Measurements from ENCODE around the gene OR52H1. TPM values are rescaled to one million over a fixed set of nuclear protein-coding genes. Genes with fewer than 3 reads are reported as not detected.

Gene OR52H1
- not detected in 2 replicates for total RNA-seq (2022)
- Bru-seq, nascent RNA, result percentile 14 among the genes with signal in this experiment
- percentile 51 among the genes with signal in this experiment for BruChase-seq, experiment 1, labeled RNA remaining after a 6-hour chase
- BruChase-seq, experiment 2, labeled RNA remaining after a 2-hour chase, result percentile 7 among the genes with signal in this experiment
- long read RNA-seq, result 0 reads

DNA sequence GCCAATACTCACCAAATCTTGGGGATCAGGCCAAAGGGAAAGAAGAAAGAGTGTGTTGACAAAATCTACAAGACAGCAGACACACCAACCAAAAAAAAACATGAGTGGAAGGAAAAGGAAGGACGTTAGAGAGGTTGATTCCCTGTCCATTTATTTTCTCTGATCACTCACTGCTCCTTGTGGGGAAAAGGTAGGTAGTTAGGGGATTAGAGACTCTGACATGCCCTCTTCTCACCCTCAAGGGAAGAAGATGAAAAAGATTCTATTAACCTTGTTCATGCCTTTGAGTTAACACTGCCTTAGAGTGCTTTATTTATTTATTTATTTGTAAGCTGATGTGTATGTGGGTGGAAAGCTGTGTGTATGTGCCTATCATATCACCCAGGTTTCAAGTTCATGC is at the start of gene OR52H1:
Gene OR52H1, minus strand, starts transcription at position 101 of the 400 bp plus-strand sequence. CDS start 3,035 bp downstream, outside the sequence.
- no TSS peak for BruUV-seq (replicated peaks)
- TF ChIP-seq, protein P1, sequence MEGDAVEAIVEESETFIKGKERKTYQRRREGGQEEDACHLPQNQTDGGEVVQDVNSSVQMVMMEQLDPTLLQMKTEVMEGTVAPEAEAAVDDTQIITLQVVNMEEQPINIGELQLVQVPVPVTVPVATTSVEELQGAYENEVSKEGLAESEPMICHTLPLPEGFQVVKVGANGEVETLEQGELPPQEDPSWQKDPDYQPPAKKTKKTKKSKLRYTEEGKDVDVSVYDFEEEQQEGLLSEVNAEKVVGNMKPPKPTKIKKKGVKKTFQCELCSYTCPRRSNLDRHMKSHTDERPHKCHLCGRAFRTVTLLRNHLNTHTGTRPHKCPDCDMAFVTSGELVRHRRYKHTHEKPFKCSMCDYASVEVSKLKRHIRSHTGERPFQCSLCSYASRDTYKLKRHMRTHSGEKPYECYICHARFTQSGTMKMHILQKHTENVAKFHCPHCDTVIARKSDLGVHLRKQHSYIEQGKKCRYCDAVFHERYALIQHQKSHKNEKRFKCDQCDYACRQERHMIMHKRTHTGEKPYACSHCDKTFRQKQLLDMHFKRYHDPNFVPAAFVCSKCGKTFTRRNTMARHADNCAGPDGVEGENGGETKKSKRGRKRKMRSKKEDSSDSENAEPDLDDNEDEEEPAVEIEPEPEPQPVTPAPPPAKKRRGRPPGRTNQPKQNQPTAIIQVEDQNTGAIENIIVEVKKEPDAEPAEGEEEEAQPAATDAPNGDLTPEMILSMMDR (IDR thresholded peaks at IDR 0.05; ENCODE audit: unreplicated experiment), result no peak
- intact Hi-C loops (cut with micrococcal nuclease), result no loop called here
- Mint-ChIP-seq H3K9me3 (ENCODE audit: unreplicated experiment) (no peaks in the 10 kb centered on the region), H3K4me3 (ENCODE audit: unreplicated experiment) (no peak within 1 kb of the TSS), H3K27me3 (ENCODE audit: insufficient read depth, unreplicated experiment) (no peaks in the 10 kb centered on the region), H3K36me3 (ENCODE audit: insufficient read depth, unreplicated experiment) (no peaks in the 10 kb centered on the region), H3K4me1 (ENCODE audit: insufficient read depth, unreplicated experiment) (peaks cover 13% of the 10 kb centered on the region), H3K27ac (ENCODE audit: low read depth, unreplicated experiment) (no peak within 1 kb of the TSS)
- POLR2A ChIA-PET, result no interaction called here
- DNase-seq (ENCODE audit: unreplicated experiment), result no peak
- CTCF ChIA-PET, result interaction anchor here (1.1 to 1.2 kb wide), 2 partner anchors 54 to 72 kb away, joined by 3 read pairs; no protein-coding TSS in a partner anchor

- H3K4me1 Mint-ChIP-seq (ENCODE audit: insufficient read depth, unreplicated experiment), result peaks cover 11% of the 10 kb centered on the region
- no peak overlapping the region for H3K27ac Mint-ChIP-seq (ENCODE audit: low read depth, unreplicated experiment)
- TF ChIP-seq, protein P1 (IDR thresholded peaks at IDR 0.05; ENCODE audit: unreplicated experiment), result no peak
- ChIA-PET CTCF (interaction anchor here (0.8 to 1.9 kb wide), 2 partner anchors 86 to 122 kb away, joined by 4 to 8 read pairs; partner anchors contain the start of gene TRIM5), POLR2A (interaction anchor here (0.9 to 2.7 kb wide), 4 partner anchors 23 to 92 kb away, joined by 3 to 11 read pairs (median 4); partner anchors contain the start of gene TRIM34)
- H3K36me3 Mint-ChIP-seq (ENCODE audit: insufficient read depth, unreplicated experiment), result no peaks in the 10 kb centered on the region
- H3K27me3 Mint-ChIP-seq (ENCODE audit: insufficient read depth, unreplicated experiment), result no peaks in the 10 kb centered on the region
- no peaks in the 10 kb centered on the region for H3K9me3 Mint-ChIP-seq (ENCODE audit: unreplicated experiment)
- no TSS peak for BruUV-seq (replicated peaks)
- DNase-seq (ENCODE audit: unreplicated experiment), result no peak
- intact Hi-C loops (cut with micrococcal nuclease), result loop anchor here (1.0 kb wide), 1 partner anchor 42 kb away; no protein-coding TSS in a partner anchor
- H3K4me3 Mint-ChIP-seq (ENCODE audit: unreplicated experiment), result peak overlapping the region; percentile 76
These were observed 49.6 kb upstream of the OR52H1 start for GRCh38 chr11:5597953-5598352.

- peak within 1 kb of the TSS; percentile 76 for H3K4me3 Mint-ChIP-seq (ENCODE audit: unreplicated experiment)
- H3K4me1 Mint-ChIP-seq (ENCODE audit: insufficient read depth, unreplicated experiment), result peaks cover 11% of the 10 kb centered on the region
- H3K9me3 Mint-ChIP-seq (ENCODE audit: unreplicated experiment), result no peaks in the 10 kb centered on the region
- H3K36me3 Mint-ChIP-seq (ENCODE audit: insufficient read depth, unreplicated experiment), result no peaks in the 10 kb centered on the region
- ChIA-PET POLR2A (interaction anchor here (0.7 to 2.7 kb wide), 6 partner anchors 9 to 94 kb away, joined by 4 to 11 read pairs (median 6); partner anchors contain the start of gene TRIM22), CTCF (interaction anchor here (1.0 to 1.9 kb wide), 4 partner anchors 9 to 109 kb away, joined by 3 to 8 read pairs (median 4); partner anchors contain the start of gene TRIM5)
- H3K27ac Mint-ChIP-seq (ENCODE audit: low read depth, unreplicated experiment), result no peak within 1 kb of the TSS
- TF ChIP-seq, protein P1 (IDR thresholded peaks at IDR 0.05; ENCODE audit: unreplicated experiment), result no peak
- H3K27me3 Mint-ChIP-seq (ENCODE audit: insufficient read depth, unreplicated experiment), result no peaks in the 10 kb centered on the region
- BruUV-seq (replicated peaks), result TSS peak; percentile 27
- peak; percentile 47 for DNase-seq (ENCODE audit: unreplicated experiment)
- intact Hi-C loops (cut with micrococcal nuclease), result loop anchor here (1.0 kb wide), 1 partner anchor 44 kb away; no protein-coding TSS in a partner anchor
These were observed 48.4 kb upstream of the OR52H1 start, which contains the start of gene TRIM6 for GRCh38 chr11:5596607-5597201. TSS of gene TRIM6 (plus strand) at chr11:5596637. CDS start at chr11:5596898, 261 bp downstream.

DNA sequence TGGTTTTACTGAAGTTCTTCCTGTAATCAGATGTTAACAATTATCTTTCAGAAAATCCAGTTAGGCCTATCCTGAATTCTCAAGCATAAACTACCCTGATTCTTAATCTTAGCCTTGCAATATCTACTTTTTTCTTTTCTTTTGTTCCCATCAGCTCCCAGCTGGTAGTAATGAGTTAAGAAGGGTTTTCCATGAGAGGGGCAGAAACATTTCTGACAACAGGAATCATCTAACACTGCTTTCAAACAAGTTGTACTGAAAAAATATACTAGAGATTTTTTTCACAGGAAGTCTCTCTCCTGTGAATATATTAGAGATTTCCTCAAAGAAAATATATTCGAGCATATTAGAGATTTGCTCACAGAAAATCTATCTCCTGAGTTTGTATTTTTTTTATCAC is 44.8 kb upstream of the OR52H1 start:
- Mint-ChIP-seq H3K27me3 (ENCODE audit: insufficient read depth, unreplicated experiment) (no peaks in the 10 kb centered on the region), H3K4me1 (ENCODE audit: insufficient read depth, unreplicated experiment) (peaks cover 11% of the 10 kb centered on the region)

More for the DNA sequence above, 44.8 kb upstream of the OR52H1 start:
- no peak overlapping the region for H3K27ac Mint-ChIP-seq (ENCODE audit: low read depth, unreplicated experiment)
- H3K9me3 Mint-ChIP-seq (ENCODE audit: unreplicated experiment), result peaks cover 4% of the 10 kb centered on the region
- no TSS peak for BruUV-seq (replicated peaks)
- CTCF ChIA-PET, result no interaction called here
- DNase-seq (ENCODE audit: unreplicated experiment), result no peak
- TF ChIP-seq, protein P1 (IDR thresholded peaks at IDR 0.05; ENCODE audit: unreplicated experiment), result no peak
- no peak overlapping the region for H3K4me3 Mint-ChIP-seq (ENCODE audit: unreplicated experiment)
- no peaks in the 10 kb centered on the region for H3K36me3 Mint-ChIP-seq (ENCODE audit: insufficient read depth, unreplicated experiment)
- intact Hi-C loops (cut with micrococcal nuclease), result no loop called here
- POLR2A ChIA-PET, result no interaction called here

Data from MCF 10A (cell line).